ENCODE data around the gene ZNF845. TPM values are rescaled to one million over a fixed set of nuclear protein-coding genes. Genes with fewer than 3 reads are reported as not detected.

The ZNF845 gene
- total and polyA plus RNA-seq, 4 donors, result 0.68 to 5.8 (median 1.5) TPM

GRCh38 chr19:53389978-53390377, 56.4 kb downstream of the ZNF845 start:
- H3K27ac ChIP-seq (ENCODE audit: low read depth in 1 of 2, low read length in 2 of 2), result no peak overlapping the region
- WGBS, result 26% methylated on average over 22 of the region's 22 CpGs
- H3K4me3 ChIP-seq (ENCODE audit: low read depth in 1 of 3, low read length in 3 of 3), result no peak overlapping the region
- TF ChIP-seq HNF4G (IDR thresholded peaks at IDR 0.05), result no peak
- no peak for TF ChIP-seq FOXA2 (IDR thresholded peaks at IDR 0.05)
- no peak for TF ChIP-seq SP1 (IDR thresholded peaks at IDR 0.05)
- no peak for TF ChIP-seq YY1 (IDR thresholded peaks at IDR 0.05)
- no peak for TF ChIP-seq TAF1 (conservative IDR thresholded peaks at IDR 0.05)
- TF ChIP-seq JUND (IDR thresholded peaks at IDR 0.05), result no peak
- peaks cover 0 to 6% (median 4%) of the 10 kb centered on the region in 4 donors for H3K4me1 ChIP-seq (ENCODE audit: control insufficient read depth in 4 of 4, insufficient read depth in 4 of 4, low read length in 3 of 4)
- DNase-seq (ENCODE audit: low spot score), result no peak
- H3K9me3 ChIP-seq (ENCODE audit: control insufficient read depth in 4 of 4, low read length in 3 of 4), result peaks cover 20 to 47% (median 22%) of the 10 kb centered on the region in 4 donors
- no peaks in the 10 kb centered on the region for H3K27me3 ChIP-seq (ENCODE audit: control insufficient read depth in 4 of 4, insufficient read depth in 4 of 4, low read length in 3 of 4)
- peaks cover 0 to 2% (median 0%) of the 10 kb centered on the region in 4 donors for H3K36me3 ChIP-seq (ENCODE audit: control insufficient read depth in 4 of 4, insufficient read depth in 3 of 4, low read depth in 1 of 4, low read length in 3 of 4)
- H3K9ac ChIP-seq (ENCODE audit: low read depth in 1 of 2, low read length in 2 of 2), result no peak overlapping the region

GRCh38 chr19:53394522-53394973, 61.0 kb downstream of the ZNF845 start:
- peak overlapping the region; percentile 28 to 63 for H3K27ac ChIP-seq (ENCODE audit: low read depth in 1 of 2, low read length in 2 of 2)
- no peak for DNase-seq (ENCODE audit: low spot score)
- peak overlapping the region in 1 of 2 donors; percentile 65 for H3K9ac ChIP-seq (ENCODE audit: low read depth in 1 of 2, low read length in 2 of 2)
- no peak for TF ChIP-seq YY1 (IDR thresholded peaks at IDR 0.05)
- H3K9me3 ChIP-seq (ENCODE audit: control insufficient read depth in 4 of 4, low read length in 3 of 4), result peaks cover 6 to 17% (median 11%) of the 10 kb centered on the region in 4 donors
- peaks cover 0 to 16% (median 9%) of the 10 kb centered on the region in 4 donors for H3K4me1 ChIP-seq (ENCODE audit: control insufficient read depth in 4 of 4, insufficient read depth in 4 of 4, low read length in 3 of 4)
- H3K27me3 ChIP-seq (ENCODE audit: control insufficient read depth in 4 of 4, insufficient read depth in 4 of 4, low read length in 3 of 4), result no peaks in the 10 kb centered on the region
- whole genome bisulfite sequencing, result 7% methylated on average over 18 of the region's 18 CpGs
- H3K36me3 ChIP-seq (ENCODE audit: control insufficient read depth in 4 of 4, insufficient read depth in 3 of 4, low read depth in 1 of 4, low read length in 3 of 4), result peaks cover 2 to 12% (median 5%) of the 10 kb centered on the region in 4 donors
- H3K4me3 ChIP-seq (ENCODE audit: low read depth in 1 of 3, low read length in 3 of 3), result peak overlapping the region; percentile 26 to 75 (median 54)

GRCh38 chr19:53394974-53395839, 61.7 kb downstream of the ZNF845 start, which contains the start of gene ZNF765:
TSS of gene ZNF765 (plus strand) at chr19:53395149. CDS start at chr19:53398016, 2,867 bp downstream.
- Histone ChIP-seq H3K9ac (ENCODE audit: low read depth in 1 of 2, low read length in 2 of 2) (peak within 1 kb of the TSS; percentile 61 to 85), H3K27me3 (ENCODE audit: control insufficient read depth in 4 of 4, insufficient read depth in 4 of 4, low read length in 3 of 4) (no peaks in the 10 kb centered on the region), H3K4me1 (ENCODE audit: control insufficient read depth in 4 of 4, insufficient read depth in 4 of 4, low read length in 3 of 4) (peaks cover 0 to 16% (median 9%) of the 10 kb centered on the region in 4 donors), H3K36me3 (ENCODE audit: control insufficient read depth in 4 of 4, insufficient read depth in 3 of 4, low read depth in 1 of 4, low read length in 3 of 4) (peaks cover 2 to 17% (median 10%) of the 10 kb centered on the region in 4 donors), H3K27ac (ENCODE audit: low read depth in 1 of 2, low read length in 2 of 2) (peak within 1 kb of the TSS; percentile 39 to 63), H3K9me3 (ENCODE audit: control insufficient read depth in 4 of 4, low read length in 3 of 4) (peaks cover 4 to 19% (median 9%) of the 10 kb centered on the region in 4 donors), H3K4me3 (ENCODE audit: low read depth in 1 of 3, low read length in 3 of 3) (peak within 1 kb of the TSS; percentile 75 to 77 (median 76))
- DNase-seq (ENCODE audit: low spot score), result peak; percentile 96
- WGBS, result under 1% methylated on average over 58 of the region's 58 CpGs
- TF ChIP-seq CTCF (IDR thresholded peaks at IDR 0.05; ENCODE audit: low read depth, low read length, missing input control) (peak; percentile 42), RXRA (IDR thresholded peaks at IDR 0.05) (no peak), FOXA1 (IDR thresholded peaks at IDR 0.05) (no peak), RAD21 (IDR thresholded peaks at IDR 0.05) (peak; percentile 52 to 65), JUND (IDR thresholded peaks at IDR 0.05) (no peak), HNF4A (conservative IDR thresholded peaks at IDR 0.05) (peak; percentile 61 to 65), GABPA (IDR thresholded peaks at IDR 0.05 in 1 of 2, conservative IDR thresholded peaks at IDR 0.05 in 1 of 2) (peak in 1 of 2 donors; percentile 73), EGR1 (IDR thresholded peaks at IDR 0.05; ENCODE audit: low read depth in 2 of 2) (peak in 1 of 2 donors; percentile 36), HNF4G (IDR thresholded peaks at IDR 0.05) (peak; percentile 13), YY1 (IDR thresholded peaks at IDR 0.05) (no peak), MAX (IDR thresholded peaks at IDR 0.05) (no peak), ZBTB33 (IDR thresholded peaks at IDR 0.05) (no peak), NR2F2 (IDR thresholded peaks at IDR 0.05) (no peak), ATF3 (IDR thresholded peaks at IDR 0.05) (no peak), REST (IDR thresholded peaks at IDR 0.05) (no peak), TAF1 (conservative IDR thresholded peaks at IDR 0.05) (no peak), SP1 (IDR thresholded peaks at IDR 0.05) (peak; percentile 68), FOXA2 (IDR thresholded peaks at IDR 0.05) (no peak)

All from liver (tissue), 9 donors.